Measurements from ENCODE around the gene ATP10B.
"Not testable (repeated sequence)": the region's sequence is repeated elsewhere in the genome, so short reads cannot be mapped to it uniquely, and the experiment has no call there.

Gene ATP10B

DNA sequence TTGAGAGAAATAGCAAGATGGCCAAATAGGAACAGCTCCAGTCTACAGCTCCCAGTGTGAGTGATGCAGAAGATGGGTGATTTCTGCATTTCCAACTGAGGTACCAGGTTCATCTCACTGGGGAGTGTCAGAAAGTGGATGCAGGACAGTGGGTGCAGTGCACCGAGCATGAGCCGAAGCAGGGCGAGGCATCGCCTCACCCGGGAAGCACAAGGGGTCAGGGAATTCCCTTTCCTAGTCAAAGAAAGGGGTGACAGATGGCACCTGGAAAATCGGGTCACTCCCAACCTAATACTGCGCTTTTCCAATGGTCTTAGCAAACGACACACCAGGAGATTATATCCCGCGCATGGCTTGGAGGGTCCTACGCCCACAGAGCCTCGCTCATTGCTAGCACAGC is 39.0 kb downstream of the ATP10B start:
- DNase-seq (ENCODE audit: low read depth in 2 of 2), result not testable (repeated sequence)

DNA sequence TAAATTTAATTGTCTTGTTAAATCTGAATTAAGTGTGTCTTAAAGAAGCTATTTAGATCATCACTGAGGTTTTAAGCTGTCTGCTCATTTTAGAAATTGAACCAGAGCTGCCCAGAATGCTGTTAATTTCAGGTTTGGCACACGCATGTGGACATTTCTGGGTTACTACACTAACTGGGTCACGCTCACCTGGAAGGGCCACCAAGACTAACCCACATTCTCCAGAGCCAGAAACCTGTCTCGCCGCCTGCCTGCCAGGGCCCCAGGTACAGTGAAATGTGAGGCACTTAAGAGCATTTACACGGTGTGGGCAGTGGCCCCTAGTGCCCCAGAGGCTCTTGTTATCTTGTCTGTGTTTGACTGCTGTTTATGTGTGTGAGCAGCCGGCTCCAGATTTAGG is 46.6 kb downstream of the ATP10B start:
- no peak for DNase-seq (ENCODE audit: low read depth in 2 of 2)

DNA sequence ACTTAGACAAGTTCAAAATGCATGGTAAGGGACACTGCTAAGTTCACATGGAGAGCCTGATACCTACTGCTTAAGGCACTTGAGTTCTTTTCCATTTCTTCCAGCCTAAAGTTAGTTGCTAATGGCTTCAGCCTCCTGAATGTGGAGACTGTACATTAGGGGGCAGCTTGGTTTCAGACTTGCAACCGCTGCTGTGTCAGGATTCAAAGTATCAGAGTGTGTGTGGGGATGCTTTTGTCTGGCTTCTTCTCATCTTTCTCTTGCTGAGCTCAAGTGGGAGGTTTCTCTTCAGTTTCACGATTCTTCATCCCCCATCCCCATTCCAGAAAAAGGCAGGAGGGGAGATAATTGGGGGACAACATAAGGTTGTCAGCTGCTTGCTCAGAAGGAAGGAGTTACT is 49.4 kb downstream of the ATP10B start:
- DNase-seq (ENCODE audit: low read depth in 2 of 2), result no peak

DNA sequence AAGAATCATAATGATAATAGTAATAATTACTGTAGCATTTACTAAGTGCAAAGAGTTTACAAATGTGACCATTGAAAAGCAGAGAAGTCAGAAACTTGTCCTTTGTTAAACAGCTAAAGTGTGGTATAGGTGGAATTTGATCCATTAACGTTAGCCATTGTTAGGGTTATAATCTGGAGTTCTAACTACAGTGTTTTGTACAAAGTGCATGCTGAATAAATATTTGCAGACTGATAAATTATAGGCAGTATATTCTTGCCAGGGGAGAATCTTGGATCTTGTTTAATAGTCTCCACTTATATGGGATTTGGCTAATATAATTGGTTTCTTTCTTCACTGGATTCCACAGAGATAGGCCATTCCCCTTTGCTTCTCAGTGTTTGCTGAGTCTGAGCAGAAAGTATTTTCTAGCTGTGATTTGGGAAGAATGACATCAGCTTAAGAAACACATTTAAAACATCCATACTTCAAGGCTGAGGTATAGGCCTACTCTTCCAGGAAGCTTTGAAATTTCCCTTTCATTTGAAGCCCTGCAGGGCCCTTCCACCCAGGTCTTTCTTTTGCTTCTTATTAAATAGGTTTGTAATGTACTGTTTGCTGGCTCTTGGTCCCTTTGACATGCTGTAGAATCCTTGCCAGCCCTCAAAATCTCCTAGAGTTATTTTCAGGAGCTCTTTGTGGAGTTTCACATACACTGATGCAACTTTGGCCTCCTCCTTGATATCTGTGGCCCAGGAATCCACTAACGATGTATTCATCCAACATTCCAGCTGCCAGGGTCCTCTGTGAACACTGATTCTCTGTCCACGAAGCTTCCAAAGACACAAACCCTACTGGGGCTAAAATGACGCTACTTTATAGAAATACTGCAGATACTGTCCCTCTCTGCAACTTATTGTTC is 51.4 kb downstream of the ATP10B start:
- DNase-seq (ENCODE audit: low read depth in 2 of 2), result no peak

DNA sequence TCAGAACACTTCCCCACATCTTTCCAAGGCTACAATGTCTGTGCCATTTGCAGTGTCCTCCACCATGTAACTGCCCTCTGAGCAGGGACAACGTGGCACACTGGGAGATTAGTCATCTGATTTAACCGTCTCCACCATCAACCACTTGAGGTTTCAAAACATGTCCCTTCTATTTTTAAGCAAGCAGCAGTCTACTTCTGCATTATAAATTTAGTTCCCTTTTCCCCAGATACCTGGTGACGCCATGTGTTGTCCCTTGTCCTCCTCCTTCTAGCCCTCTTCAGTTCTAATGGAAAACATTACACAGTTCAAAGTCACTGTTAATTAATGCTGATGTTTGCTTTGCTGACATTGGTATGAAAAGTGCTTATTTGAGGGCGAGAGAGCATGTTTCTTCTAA is 52.8 kb downstream of the ATP10B start:
- DNase-seq (ENCODE audit: low read depth in 2 of 2), result no peak

DNA sequence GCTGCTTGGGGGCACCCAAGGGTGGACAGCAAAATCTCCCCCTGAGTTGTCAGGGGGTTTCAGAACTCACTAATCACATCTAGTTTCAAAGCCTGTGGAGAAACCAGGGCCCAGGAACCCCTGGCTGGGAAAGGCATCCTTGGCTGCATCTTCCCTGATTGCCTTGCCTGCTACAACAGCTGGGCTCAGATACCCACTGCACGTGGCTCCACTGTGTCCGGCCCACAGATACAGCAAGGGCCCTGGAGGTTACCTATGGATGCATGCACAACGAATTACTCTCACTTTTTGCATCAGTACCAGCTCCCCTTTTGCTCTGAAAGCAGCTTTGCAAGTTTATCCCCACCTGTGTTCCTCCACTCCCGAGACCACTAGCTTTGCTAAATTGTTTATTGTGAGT is 55.0 kb downstream of the ATP10B start:
- no peak for DNase-seq (ENCODE audit: low read depth in 2 of 2)

DNA sequence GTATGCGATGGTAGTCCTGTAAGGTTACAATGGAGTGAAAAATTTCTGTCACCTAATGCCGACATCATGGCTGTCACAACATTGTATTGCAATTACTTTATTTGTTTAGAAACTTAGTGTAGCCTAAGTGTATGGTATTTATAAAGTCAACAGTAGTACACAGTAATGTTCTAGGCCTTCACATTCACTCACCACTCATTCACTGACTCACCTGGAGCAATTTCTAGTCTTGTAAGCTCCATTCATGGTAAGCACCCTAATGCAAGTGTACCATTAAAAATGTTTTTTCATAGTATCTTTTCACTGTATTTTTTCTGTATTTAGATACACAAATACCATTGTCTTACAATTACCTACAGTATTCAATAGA is 58.5 kb downstream of the ATP10B start:
- no peak for DNase-seq (ENCODE audit: low read depth in 2 of 2)

DNA sequence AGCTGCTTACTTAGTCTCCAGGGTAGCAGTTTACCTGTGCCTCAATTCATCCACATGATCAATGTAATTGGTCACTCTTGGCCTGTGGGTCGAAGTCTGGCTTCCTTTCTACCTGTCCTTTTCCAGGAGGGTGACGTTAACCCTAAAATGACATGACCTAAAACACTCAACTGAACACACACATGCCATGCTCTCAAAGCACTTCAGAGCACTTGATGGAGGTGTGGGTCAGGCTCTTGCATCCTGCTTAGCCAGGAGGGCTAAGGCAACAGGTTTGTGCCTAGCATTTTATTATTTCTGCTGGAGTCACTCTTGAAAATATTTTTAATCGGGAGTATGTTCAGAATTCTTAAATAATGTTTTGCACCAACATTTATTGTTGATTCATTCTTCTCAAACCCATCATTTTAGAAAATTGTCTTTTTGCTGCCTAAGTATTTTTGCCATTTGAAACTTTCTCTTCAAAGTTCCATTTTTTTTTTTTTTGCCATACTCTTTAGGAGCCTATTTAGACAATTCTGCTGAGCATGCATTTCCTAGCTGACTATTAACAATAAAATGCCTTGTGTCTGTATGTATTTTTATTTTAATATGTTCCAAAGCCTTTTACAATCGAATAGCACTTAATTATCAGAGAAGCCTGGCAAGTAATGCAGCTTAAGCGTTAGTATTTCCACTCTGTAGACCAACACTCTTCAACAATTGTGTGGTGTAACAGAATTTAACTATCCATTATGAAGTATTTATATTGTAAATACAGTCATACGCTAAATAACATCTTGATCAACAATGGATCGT is 59.1 kb downstream of the ATP10B start:
- no peak for DNase-seq (ENCODE audit: low read depth in 2 of 2)

DNA sequence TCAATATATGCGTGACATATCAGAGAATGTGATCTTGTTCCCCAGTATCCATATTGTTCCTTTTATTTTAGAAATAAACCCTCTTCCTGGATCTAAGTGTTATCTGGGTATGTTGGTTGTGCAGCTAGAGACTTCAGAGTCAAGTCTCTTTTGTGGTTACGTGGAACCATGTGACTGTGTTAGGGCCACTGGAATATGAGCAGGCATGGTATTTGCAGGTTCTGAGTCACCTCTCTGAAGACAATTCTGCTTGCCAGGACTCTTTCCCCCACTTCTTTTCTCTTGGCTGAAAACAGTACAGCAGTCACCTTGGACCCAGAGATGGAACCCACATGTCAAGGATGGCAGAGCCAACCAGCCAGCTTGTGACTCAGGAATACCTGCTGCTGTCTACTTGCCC is 59.7 kb downstream of the ATP10B start:
- no peak for DNase-seq (ENCODE audit: low read depth in 2 of 2)

DNA sequence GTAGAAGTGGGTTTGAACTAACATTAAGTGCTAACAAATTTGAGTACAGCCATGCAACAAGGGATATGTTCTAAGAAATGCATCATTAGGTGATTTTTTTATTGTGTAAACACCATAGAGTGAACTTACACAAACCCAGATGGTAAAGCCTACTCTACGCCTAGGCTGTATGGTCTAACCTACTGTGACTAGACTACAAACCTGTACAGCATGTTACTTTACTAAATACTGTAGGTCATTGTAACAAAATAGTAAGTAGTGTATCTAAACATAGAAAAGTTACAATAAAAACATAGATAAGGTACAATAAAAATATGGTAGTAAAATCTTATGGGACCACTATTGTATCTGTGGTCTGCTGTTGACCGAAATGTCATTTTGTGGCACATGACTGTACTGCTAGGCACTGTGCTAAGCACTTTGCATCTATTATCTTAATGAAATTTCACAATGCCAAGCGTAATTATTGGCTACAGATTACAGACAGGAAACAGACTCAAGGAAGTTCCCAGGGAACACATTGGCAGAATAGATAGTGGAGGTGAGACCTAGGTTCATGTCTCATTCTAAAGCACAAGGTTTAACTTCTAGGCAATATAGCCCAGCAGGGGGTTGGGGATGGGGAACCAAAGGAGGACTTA is 62.7 kb downstream of the ATP10B start:
- no peak for DNase-seq (ENCODE audit: low read depth in 2 of 2)

DNA sequence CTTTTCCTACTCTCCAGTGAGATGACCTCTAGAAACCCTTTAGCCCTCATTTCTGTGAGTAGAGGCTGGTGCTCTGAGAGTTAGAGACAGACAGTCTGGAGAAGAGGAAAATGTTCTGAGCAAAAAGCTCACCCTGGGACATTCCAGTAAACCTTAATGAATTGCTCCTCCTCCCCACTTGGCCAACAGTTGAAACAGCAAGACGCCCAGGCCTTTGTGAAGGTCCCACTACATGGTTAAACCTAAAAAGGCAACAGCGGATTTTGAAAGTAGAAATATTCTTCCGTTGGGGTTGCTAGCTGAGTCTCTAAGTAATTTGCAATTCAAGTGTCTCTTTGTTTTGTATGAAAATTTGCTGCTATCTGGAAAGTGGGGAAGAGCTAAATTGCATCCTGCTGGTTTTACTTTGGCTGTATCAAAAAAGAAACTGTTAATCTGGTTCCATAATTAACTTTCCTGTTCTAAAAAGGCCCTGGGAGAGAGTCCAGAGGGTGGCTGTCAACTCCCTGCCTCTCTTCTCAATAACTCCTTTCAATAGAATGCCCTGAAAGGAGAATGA is 63.8 kb downstream of the ATP10B start:
- no peak for DNase-seq (ENCODE audit: low read depth in 2 of 2)

DNA sequence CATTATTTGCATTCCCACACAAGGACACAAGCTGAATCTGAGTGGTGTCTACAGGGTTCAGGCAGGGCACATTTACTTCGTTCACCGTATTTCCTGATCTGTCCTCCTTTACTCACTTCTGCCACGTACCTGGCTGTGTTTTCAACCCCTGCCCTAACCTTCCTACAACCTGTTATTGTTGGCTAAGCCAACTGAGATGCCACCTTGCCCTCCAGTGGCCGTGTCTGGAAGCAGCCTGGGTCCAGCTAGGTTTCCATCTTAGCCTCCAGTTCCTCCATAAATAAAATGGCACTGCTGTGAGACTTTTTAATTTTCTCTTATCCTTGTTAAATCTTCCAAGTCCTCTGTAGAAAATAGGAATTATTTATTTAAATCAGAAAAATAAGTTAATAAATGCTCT is 64.8 kb downstream of the ATP10B start:
- no peak for DNase-seq (ENCODE audit: low read depth in 2 of 2)

DNA sequence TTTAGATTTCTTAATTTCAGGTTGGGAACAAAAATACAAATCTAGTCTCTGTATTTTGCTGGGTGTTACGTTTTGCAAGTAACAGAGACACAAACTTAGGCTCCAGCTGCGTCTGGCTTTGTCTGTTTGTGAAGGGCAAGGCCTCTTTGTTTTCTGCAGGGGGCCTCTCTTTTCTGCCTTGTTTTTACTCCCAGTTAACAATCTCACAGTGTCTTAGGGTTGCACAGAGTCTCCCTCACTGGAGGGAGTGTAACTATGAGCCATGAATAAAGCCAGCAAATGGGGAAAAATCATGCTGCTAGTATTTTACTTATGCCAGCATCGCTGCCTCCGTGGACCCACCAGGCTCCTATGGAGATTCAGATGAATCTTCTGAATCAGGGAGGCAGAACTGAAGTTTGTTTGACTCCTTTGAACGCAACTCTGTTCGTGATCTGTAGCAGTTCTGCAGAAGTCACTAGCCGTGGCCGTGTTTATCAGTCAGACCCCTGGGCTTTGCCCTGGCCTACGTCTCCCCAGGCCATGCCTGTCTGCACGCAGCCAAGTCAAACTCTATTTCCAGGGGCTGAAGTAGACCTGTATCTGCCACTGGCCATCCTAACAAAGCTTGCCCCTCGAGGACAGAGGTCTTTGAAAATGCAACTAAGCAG is 77.2 kb downstream of the ATP10B start:
- no peak for DNase-seq (ENCODE audit: low read depth in 2 of 2)

DNA sequence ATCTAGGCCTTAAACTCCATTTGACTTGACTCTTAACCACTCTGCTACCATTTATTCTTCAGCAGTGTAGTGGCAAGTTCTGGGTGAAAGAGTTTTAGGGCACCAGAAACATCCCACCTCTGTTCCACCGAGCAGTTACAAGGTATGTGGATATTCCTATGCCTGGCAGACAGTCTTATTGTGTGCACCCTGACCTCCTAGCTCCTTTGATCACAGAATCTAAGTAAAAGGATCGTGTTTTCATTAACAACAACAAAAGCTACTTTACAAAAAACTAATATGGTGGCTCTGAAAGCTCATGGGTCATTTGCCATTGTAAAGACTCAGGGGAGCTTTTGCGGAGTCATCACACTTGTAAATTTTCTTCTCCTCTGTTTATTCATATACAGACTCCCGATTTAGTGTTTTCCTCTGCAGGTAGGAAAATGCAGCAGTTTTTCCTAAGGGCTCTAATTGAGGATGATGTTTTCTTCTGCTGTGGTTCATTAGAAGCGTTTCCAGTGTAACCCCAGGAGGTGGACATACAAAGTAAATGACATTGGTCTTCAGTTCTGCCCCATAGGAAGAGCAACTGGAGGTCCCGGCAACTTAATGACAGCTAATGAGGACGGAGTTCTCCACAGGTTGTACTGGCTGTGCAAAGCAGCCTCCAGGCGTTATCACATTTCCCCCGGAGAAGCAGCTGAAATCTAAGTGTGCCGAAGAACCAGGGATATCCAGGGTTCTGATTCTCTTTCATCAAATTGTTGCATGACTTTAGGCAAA is 78.2 kb downstream of the ATP10B start:
- DNase-seq (ENCODE audit: low read depth in 2 of 2), result no peak

DNA sequence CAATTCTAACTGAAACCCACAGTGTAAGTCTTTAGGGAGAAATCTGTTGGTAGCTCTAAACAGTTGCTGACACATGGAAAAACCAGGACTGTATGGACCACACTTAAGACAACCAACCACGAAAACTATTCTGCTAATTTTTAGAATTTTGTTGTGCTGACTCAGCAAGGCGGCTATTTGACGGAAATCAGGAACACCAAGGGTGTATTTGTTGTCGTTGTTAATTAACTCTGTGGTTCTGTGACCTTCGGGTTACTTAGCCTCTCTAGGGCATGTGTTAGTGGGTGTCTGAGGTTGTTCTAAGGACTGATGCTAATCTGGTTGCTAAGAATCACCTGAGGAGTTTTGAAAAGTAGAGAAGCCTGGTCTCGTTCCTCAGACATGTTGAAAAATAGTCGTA is 79.2 kb downstream of the ATP10B start:
- DNase-seq (ENCODE audit: low read depth in 2 of 2), result no peak

DNA sequence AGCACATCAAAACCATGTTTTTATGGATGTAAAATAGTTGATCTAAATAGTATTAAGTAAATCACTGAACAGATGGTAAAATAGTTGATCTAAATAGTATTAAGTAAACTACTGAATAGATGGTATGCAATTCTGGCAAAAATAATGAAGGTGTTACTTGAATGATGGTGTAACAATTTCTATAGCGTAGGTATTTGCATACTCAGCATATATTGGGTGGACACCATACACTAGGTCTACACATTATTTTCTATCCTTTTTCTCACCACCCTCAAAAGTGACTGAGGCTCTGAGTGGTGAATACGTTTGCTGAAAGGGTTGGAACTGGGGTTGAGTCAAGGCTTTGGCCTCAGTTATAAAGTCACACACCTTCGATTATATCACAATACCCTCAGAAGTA is 81.3 kb downstream of the ATP10B start:
- DNase-seq (ENCODE audit: low read depth in 2 of 2), result no peak

DNA sequence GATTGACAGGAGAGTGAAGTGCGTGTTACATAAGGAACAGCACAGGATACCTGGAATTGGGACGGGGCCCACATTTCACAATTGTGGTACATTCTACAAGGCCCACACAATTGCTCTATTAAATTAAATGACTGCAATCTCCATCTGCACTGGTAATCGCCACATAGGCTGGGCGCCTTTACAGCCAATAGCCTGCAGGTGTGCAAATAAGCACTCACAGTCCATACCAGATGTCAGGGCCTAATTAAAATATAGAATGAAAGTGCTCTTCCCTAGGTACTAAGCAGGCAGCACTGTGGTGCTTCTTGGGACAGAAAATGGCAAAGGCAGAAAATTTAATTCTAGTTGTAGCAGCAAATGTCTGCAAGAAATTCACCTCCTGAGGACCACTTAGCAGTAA is 82.7 kb downstream of the ATP10B start:
- DNase-seq (ENCODE audit: low read depth in 2 of 2), result no peak

DNA sequence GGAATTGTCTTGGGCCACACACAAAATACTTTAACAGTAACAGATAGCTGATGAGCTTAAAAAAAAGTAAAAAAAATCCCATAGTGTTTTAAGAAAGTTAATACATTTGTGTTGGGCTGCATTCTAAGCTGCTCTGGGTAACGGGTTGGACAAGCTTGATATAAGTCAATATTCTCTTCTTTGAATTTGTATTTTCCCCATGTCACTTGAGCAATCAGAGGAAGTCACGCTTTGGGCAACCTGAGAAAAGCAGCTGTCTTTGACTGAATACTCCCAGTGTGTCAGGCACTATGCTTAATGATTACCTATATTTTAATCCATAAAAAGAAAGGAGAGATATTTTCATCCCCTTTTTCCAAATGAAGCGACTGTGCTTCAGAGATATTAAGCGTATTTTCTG is 84.9 kb downstream of the ATP10B start:
- no peak for DNase-seq (ENCODE audit: low read depth in 2 of 2)

DNA sequence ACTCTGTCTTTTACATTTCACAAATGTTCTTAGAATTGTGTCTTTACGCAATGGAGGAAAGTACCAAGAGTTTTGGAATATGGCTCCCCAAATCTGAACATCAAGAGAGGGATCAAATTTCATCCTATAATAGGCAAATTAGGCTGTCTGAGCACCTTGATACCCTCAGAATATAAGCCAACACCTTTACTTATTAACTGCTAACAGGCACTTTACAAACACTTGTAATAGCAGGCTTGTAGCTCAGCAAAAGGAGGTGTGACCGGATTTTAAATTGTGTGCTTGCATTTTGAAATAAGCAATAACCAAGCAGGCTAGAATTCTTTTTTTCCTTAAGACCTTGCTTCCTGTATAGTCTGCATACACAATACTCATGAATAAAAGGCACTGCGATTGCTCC is 92.0 kb downstream of the ATP10B start:
- DNase-seq (ENCODE audit: low read depth in 2 of 2), result no peak

DNA sequence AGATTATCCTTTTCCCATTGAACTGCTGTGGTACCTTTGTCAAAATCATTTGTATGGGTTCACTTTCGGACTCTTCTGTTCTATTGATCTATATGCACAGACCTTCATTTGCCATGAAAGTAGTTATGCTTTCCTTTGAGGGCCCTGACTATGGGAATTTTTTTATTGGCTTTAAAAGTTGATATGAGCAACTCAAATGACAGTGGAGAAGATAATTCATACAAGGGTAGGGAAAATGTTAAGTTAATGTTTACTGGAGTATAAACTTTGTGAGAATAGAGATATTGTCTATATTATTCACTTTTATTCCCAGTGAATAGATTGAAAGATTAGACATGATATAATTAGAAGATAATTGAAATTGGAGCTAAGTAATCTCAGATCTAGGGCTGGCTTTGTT is 94.8 kb downstream of the ATP10B start:
- DNase-seq (ENCODE audit: low read depth in 2 of 2), result no peak
